Muscle of leg (tissue), 11 donors: Measurements from ENCODE around the gene TXK. TPM values are rescaled to one million over a fixed set of nuclear protein-coding genes. Genes with fewer than 3 reads are reported as not detected.

Experiments
- DNase-seq: peaks from one replicate; pipeline ENCODE4 v3.0.0; 2013
- H3K27ac ChIP-seq: one replicate; pipeline ENCODE4 v1.5.1; 2013; ENCODE audit warnings: mild to moderate bottlenecking, low read length, control low read depth
- H3K27me3 ChIP-seq: one replicate; pipeline ENCODE4 v1.6.1; 2013; ENCODE audit warnings: low read length; ENCODE audit not compliant: control insufficient read depth, insufficient read depth
- H3K36me3 ChIP-seq: one replicate; pipeline ENCODE4 v1.6.1; 2013; ENCODE audit warnings: low read length; ENCODE audit not compliant: control insufficient read depth, insufficient read depth
- H3K4me1 ChIP-seq: one replicate; pipeline ENCODE4 v1.6.1; 2013; ENCODE audit warnings: low read length; ENCODE audit not compliant: control insufficient read depth, insufficient read depth
- H3K4me3 ChIP-seq: one replicate; pipeline ENCODE4 v1.5.1; 2013; ENCODE audit warnings: low read length, control low read depth
- H3K9me3 ChIP-seq: replicated peaks from 2 replicates; pipeline ENCODE4 v1.6.1; 2013; ENCODE audit warnings: low read depth, low read length; ENCODE audit not compliant: control insufficient read depth
- WGBS: methylation state at CpG from one replicate; pipeline ENCODE4 v1.1.5; 2013; ENCODE audit warnings: missing lambda C conversion rate; ENCODE audit not compliant: insufficient coverage; 5-methylcytosine and 5-hydroxymethylcytosine counted together
- polyA plus RNA-seq, 8 donors: library from polyadenylated mRNA; unstranded; fragments of 120-200 nt; gene quantifications; one replicate each; pipeline versions ENCODE4 v1.2.1 to v1.2.3, GENCODE V29; 2013; ENCODE audit warnings: inconsistent platforms in 1 of 8, low replicate concordance in 1 of 8; ENCODE audit not compliant: insufficient read length in 8 of 8, insufficient read depth in 1 of 8
- total RNA-seq: library from RNA; stranded (reverse); fragments of 120-200 nt; gene quantifications from one replicate; pipeline ENCODE4 v1.2.4, GENCODE V29; 2013

TXK gene
- total and polyA plus RNA-seq, 9 donors: 0.11 to 0.72 (median 0.23) TPM

- no peaks in the 10 kb centered on the region for H3K9me3 ChIP-seq
- DNase-seq: no peak
Observed at GRCh38 chr4:48138936-48139335, 4.9 kb upstream of the TXK start.

GRCh38 chr4:48138511-48138910, 4.5 kb upstream of the TXK start:
- H3K4me3 ChIP-seq: no peak overlapping the region
- no peak for DNase-seq
- H3K27me3 ChIP-seq: no peaks in the 10 kb centered on the region
- H3K4me1 ChIP-seq: no peaks in the 10 kb centered on the region
- H3K9me3 ChIP-seq: no peaks in the 10 kb centered on the region
- H3K36me3 ChIP-seq: no peaks in the 10 kb centered on the region
- no peak overlapping the region for H3K27ac ChIP-seq
- 84% methylated on average over 7 of the region's 7 CpGs for WGBS

More at GRCh38 chr4:48138936-48139335, 4.9 kb upstream of the TXK start:
- H3K36me3 ChIP-seq: no peaks in the 10 kb centered on the region
- WGBS: 92% methylated on average over 1 of the region's 3 CpGs
- no peaks in the 10 kb centered on the region for H3K4me1 ChIP-seq
- no peak overlapping the region for H3K4me3 ChIP-seq
- no peak overlapping the region for H3K27ac ChIP-seq
- no peaks in the 10 kb centered on the region for H3K27me3 ChIP-seq

GRCh38 chr4:48137846-48138245, 3.8 kb upstream of the TXK start:
- no peaks in the 10 kb centered on the region for H3K4me1 ChIP-seq
- H3K4me3 ChIP-seq: no peak overlapping the region
- no peaks in the 10 kb centered on the region for H3K36me3 ChIP-seq
- no peaks in the 10 kb centered on the region for H3K9me3 ChIP-seq
- H3K27ac ChIP-seq: no peak overlapping the region
- H3K27me3 ChIP-seq: no peaks in the 10 kb centered on the region
- DNase-seq: no peak

GRCh38 chr4:48133669-48134068, 381 bp downstream of the TXK start:
- Histone ChIP-seq H3K36me3 (no peaks in the 10 kb centered on the region), H3K27me3 (no peaks in the 10 kb centered on the region), H3K4me3 (no peak overlapping the region), H3K27ac (no peak overlapping the region), H3K9me3 (no peaks in the 10 kb centered on the region), H3K4me1 (peaks cover 3% of the 10 kb centered on the region)
- DNase-seq: peak; percentile 26

GRCh38 chr4:48131736-48132135, 2.3 kb downstream of the TXK start:
- Histone ChIP-seq H3K4me3 (no peak overlapping the region), H3K4me1 (peaks cover 13% of the 10 kb centered on the region), H3K27me3 (no peaks in the 10 kb centered on the region), H3K9me3 (no peaks in the 10 kb centered on the region), H3K36me3 (no peaks in the 10 kb centered on the region), H3K27ac (no peak overlapping the region)
- DNase-seq: no peak
- WGBS: no CpG with 5 or more reads among the region's 4 CpGs

- DNase-seq: no peak
- no peaks in the 10 kb centered on the region for H3K9me3 ChIP-seq
- no peaks in the 10 kb centered on the region for H3K27me3 ChIP-seq
- no peak overlapping the region for H3K27ac ChIP-seq
- WGBS: 94% methylated on average over 4 of the region's 7 CpGs
- H3K4me1 ChIP-seq: peaks cover 13% of the 10 kb centered on the region
- no peak overlapping the region for H3K4me3 ChIP-seq
- no peaks in the 10 kb centered on the region for H3K36me3 ChIP-seq
Observed at GRCh38 chr4:48130100-48130499, 4.0 kb downstream of the TXK start.

GRCh38 chr4:48129307-48130014, 4.6 kb downstream of the TXK start:
- no peak overlapping the region for H3K27ac ChIP-seq
- H3K27me3 ChIP-seq: no peaks in the 10 kb centered on the region
- peaks cover 13% of the 10 kb centered on the region for H3K4me1 ChIP-seq
- no peaks in the 10 kb centered on the region for H3K9me3 ChIP-seq
- DNase-seq: no peak
- no peaks in the 10 kb centered on the region for H3K36me3 ChIP-seq
- 50% methylated on average over 6 of the region's 9 CpGs for WGBS
- no peak overlapping the region for H3K4me3 ChIP-seq

GRCh38 chr4:48127682-48128404, 6.2 kb downstream of the TXK start:
- no peaks in the 10 kb centered on the region for H3K9me3 ChIP-seq
- peak; percentile 55 for DNase-seq
- 31% methylated on average over 9 of the region's 13 CpGs for WGBS
- no peak overlapping the region for H3K4me3 ChIP-seq
- peaks cover 13% of the 10 kb centered on the region for H3K4me1 ChIP-seq
- no peak overlapping the region for H3K27ac ChIP-seq
- H3K36me3 ChIP-seq: no peaks in the 10 kb centered on the region
- no peaks in the 10 kb centered on the region for H3K27me3 ChIP-seq

- H3K4me3 ChIP-seq: no peak overlapping the region
- no peak overlapping the region for H3K27ac ChIP-seq
- no peaks in the 10 kb centered on the region for H3K9me3 ChIP-seq
- no peaks in the 10 kb centered on the region for H3K27me3 ChIP-seq
- H3K36me3 ChIP-seq: no peaks in the 10 kb centered on the region
- 0% methylated on average over 1 of the region's 3 CpGs for WGBS
- no peak for DNase-seq
- peaks cover 13% of the 10 kb centered on the region for H3K4me1 ChIP-seq
Observed at GRCh38 chr4:48127231-48127630, 6.8 kb downstream of the TXK start.

- H3K27ac ChIP-seq: no peak overlapping the region
- peaks cover 13% of the 10 kb centered on the region for H3K4me1 ChIP-seq
- no CpG with 5 or more reads among the region's 1 CpG for WGBS
- peaks cover 2% of the 10 kb centered on the region for H3K27me3 ChIP-seq
- no peak for DNase-seq
- H3K36me3 ChIP-seq: no peaks in the 10 kb centered on the region
- H3K9me3 ChIP-seq: no peaks in the 10 kb centered on the region
- H3K4me3 ChIP-seq: no peak overlapping the region
Observed at GRCh38 chr4:48126621-48127020, 7.4 kb downstream of the TXK start.
